ENCODE results near the gene MGAT3. TPM values are rescaled to one million over a fixed set of nuclear protein-coding genes. Genes with fewer than 3 reads are reported as not detected.
A peak's percentile ranks its signal among the peaks of the same experiment; 100 is the strongest.

Gene MGAT3
- total RNA-seq, 1 donor from 2014 or later: 6.3 TPM

GRCh38 chr22:39481595-39481994 is 24.8 kb downstream of the MGAT3 start:
- intact Hi-C loops (cut with micrococcal nuclease): no loop called here
- DNase-seq (no peak), ATAC-seq (no peak)

GRCh38 chr22:39482768-39483167 is 26.0 kb downstream of the MGAT3 start:
- intact Hi-C loops (cut with micrococcal nuclease): no loop called here
- DNase-seq (no peak), ATAC-seq (no peak)

- intact Hi-C loops (cut with micrococcal nuclease): no loop called here
- peak; percentile 34 for ATAC-seq
- DNase-seq: peak; percentile 48
Measured at GRCh38 chr22:39486951-39487825, 30.4 kb downstream of the MGAT3 start.

DNA sequence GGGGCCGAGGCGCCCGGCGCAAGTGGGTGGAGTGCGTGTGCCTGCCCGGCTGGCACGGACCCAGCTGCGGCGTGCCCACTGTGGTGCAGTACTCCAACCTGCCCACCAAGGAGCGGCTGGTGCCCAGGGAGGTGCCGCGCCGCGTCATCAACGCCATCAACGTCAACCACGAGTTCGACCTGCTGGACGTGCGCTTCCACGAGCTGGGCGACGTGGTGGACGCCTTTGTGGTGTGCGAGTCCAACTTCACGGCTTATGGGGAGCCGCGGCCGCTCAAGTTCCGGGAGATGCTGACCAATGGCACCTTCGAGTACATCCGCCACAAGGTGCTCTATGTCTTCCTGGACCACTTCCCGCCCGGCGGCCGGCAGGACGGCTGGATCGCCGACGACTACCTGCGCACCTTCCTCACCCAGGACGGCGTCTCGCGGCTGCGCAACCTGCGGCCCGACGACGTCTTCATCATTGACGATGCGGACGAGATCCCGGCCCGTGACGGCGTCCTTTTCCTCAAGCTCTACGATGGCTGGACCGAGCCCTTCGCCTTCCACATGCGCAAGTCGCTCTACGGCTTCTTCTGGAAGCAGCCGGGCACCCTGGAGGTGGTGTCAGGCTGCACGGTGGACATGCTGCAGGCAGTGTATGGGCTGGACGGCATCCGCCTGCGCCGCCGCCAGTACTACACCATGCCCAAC is 31.2 kb downstream of the MGAT3 start:
- intact Hi-C loops (cut with micrococcal nuclease): no loop called here
- no peak for DNase-seq
- no peak for ATAC-seq

DNA sequence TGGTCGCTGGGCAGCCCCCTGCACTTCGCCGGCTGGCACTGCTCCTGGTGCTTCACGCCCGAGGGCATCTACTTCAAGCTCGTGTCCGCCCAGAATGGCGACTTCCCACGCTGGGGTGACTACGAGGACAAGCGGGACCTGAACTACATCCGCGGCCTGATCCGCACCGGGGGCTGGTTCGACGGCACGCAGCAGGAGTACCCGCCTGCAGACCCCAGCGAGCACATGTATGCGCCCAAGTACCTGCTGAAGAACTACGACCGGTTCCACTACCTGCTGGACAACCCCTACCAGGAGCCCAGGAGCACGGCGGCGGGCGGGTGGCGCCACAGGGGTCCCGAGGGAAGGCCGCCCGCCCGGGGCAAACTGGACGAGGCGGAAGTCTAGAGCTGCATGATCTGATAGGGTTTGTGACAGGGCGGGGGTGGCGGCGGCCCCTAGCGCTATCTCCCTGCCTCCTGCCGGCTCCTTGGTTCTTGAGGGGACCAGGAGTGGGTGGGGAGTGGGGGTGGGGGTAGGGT is 31.8 kb downstream of the MGAT3 start:
- no peak for ATAC-seq
- no peak for DNase-seq
- intact Hi-C loops (cut with micrococcal nuclease): no loop called here

DNA sequence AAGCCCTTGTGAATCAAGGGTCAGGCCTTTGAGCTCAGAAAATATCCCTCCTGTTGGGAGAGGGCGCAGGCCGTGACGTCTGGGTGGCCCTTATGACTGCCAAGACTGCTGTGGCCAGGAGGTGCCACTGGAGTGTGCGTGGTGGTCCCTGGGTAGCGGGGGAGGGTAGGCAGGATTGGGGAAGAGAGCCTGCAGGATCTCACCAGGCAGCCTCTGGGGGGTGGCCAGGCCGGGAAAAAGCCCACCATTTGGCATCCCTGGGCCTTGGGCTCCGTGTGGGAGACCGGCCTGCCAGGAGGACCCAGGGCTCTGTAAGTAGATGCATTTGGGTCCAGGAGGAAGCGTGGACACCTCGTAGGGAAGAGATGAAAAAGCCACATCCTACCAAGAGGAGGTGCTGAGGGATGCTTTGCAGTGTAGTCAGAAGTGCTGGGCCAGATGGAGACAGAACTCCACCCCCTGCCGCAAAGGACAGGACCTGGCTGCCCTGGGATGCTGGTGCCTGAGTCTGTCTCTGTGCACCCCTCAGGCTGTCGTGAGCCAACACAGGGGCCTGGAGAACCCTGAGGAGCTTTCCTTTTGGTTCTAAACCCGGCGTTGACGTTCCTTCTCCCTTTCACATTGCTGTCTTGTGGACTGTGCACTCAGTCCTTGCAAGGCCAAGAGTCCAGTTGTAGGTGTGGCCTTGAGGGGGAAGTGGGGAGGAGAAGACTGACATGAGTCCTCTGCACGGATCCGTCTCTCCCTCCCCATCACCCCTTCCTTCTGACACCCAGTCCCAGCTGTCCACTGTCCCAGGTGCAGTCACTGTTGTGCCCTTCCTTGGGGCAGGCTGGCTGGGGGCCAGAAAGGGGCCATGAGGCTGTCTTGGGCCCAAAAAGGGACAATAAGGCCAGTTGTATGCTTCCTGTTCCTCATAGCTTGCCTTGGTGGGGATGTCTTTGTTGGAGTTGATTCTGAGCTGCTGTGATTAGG is 32.6 kb downstream of the MGAT3 start:
- intact Hi-C loops (cut with micrococcal nuclease): no loop called here
- DNase-seq (no peak), ATAC-seq (peak; percentile 15)

- peak; percentile 84 for DNase-seq
- peak; percentile 92 for ATAC-seq
- intact Hi-C loops (cut with micrococcal nuclease): no loop called here
Measured at GRCh38 chr22:39490135-39490798, 33.5 kb downstream of the MGAT3 start.

DNA sequence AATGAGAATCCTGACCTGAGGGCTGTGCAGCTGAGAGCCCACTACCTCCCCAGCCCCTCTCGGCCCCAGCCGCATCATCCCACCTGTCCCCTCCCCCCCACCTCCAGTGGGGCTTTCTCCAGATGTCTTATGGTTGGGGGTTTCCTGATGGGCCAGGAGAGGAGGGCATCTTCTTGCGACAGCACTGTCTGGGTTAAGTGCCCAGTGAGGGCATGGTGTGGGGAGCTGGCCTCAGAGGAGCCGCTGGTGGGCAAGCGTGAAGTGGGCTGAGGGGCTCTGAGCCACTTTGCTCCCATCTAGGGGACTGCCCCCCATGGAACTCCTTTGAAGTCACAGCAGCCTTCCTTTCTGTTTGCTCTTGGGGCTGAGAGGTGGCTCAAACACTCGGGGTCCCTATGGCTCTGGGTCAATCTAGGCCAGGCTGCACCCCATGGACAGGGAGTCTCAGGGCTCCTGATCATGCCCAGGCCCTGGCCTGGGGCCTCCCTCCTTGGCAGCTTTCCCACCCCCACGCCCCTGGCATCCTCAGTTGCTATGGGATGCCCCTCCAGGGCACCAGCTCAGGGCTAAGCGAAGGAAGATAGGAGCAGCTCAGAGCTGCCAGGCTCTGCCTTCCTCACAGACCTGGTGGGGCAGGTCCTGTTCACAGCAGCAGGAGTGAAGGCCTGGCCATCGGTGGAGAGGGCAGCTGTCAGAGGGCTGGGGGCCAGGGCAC is 34.3 kb downstream of the MGAT3 start:
- DNase-seq (no peak), ATAC-seq (no peak)
- intact Hi-C loops (cut with micrococcal nuclease): no loop called here

DNA sequence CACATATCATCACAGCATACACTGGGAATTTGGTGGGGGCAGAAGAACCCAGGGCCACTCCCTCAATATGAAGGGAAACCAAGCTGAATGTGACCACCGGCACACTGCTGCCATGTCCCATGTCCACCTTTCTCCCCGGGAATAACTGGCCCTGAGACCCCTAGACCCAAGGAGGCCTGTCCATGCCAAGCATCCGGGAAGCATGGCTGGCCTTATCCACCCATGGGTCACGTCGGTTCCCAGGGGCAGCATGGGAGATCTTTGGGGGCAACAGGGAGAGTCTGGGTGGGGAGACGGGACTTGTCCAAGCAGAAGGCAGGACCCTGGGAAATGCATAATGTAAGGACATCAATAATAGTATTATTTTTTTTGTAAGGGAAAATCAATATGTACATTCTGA is 34.9 kb downstream of the MGAT3 start:
- ATAC-seq (no peak), DNase-seq (no peak)
- intact Hi-C loops (cut with micrococcal nuclease): no loop called here

DNA sequence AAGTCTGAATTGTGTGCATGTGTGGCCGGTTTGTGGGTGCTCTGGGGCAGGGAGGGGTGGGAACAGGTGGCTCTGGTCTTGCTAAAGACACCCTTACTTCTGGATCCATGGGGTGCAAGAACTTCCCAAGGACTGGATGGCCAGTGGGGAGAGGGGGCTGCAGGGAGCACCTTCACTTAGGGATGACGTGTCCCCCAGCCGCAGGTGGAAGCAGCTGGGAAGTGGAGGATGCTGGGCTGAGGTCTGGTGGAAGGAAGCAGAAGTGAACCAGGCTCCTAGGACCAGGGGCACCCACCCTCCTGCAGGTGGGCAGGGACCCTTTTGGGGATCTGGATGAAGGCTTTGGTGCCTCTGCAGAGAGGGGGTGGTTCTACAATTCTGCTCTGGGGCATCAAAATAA is 35.4 kb downstream of the MGAT3 start:
- no peak for DNase-seq
- intact Hi-C loops (cut with micrococcal nuclease): no loop called here
- ATAC-seq: no peak

DNA sequence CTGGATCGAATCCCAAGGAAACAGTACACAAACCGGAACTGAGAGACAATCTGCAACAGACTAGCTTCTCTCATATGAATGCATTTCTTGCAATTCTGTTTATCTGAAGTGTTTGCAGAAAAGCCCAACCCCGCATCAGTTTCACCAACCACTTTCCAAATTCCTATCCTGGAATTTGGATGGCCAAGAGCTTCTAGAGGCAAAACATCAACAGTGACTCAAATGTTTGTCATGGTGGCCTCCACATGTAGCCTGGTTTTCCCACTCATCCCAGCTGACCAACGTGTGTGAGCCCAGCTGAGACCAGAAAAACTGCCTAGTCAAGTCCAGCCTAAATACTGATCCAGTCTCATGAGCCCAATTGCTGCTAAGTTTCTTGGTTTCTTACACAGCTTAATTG is 36.9 kb downstream of the MGAT3 start:
- no peak for DNase-seq
- no peak for ATAC-seq
- intact Hi-C loops (cut with micrococcal nuclease): no loop called here

- no peak for DNase-seq
- intact Hi-C loops (cut with micrococcal nuclease): no loop called here
Measured at GRCh38 chr22:39494471-39495120, 37.8 kb downstream of the MGAT3 start.

DNA sequence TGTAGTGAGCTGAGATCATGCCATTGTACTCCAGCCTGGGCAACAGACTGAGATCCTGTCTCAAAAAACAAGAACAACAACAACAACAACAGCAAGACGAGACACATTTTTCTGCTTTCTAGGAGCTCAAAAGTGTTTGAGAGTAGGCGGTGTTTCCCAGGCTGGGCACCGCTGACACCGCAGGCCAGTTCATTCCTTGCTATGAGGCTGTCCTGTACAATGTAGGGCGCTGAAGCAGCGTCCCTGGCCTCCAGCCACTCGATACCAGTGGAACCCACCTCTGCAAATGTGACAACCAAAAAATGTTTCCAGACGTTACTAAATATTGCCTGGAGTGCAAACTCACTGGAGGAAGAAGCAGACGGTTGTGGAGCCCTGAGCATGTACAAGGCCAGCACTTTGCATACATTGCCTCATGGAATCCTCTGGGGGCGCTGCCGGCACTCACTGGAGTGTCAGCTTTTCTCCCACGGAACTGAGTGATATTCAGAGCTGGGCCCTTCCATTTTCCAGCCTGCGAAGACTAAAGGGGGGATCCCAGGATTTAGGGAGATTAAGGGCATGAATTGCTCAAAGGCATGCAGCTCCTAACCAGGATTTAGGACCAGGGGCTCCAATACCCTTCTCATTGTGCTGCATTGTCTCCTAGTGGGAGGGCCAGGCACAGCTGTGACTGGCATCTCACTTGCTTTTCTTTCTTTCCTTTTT is 39.5 kb downstream of the MGAT3 start:
- peak; percentile 71 for ATAC-seq
- intact Hi-C loops (cut with micrococcal nuclease): no loop called here
- peak; percentile 81 for DNase-seq

More at GRCh38 chr22:39494471-39495120, 37.8 kb downstream of the MGAT3 start:
- ATAC-seq: no peak

- intact Hi-C loops (cut with micrococcal nuclease): no loop called here
- DNase-seq: no peak
- ATAC-seq: no peak
Measured at GRCh38 chr22:39497429-39497828, 40.6 kb downstream of the MGAT3 start.

GRCh38 chr22:39498368-39498767 is 41.6 kb downstream of the MGAT3 start:
- intact Hi-C loops (cut with micrococcal nuclease): no loop called here
- DNase-seq (peak; percentile 56), ATAC-seq (no peak)

GRCh38 chr22:39498802-39499201 is 42.0 kb downstream of the MGAT3 start:
- no peak for ATAC-seq
- intact Hi-C loops (cut with micrococcal nuclease): no loop called here
- DNase-seq: no peak

- intact Hi-C loops (cut with micrococcal nuclease): no loop called here
- DNase-seq (no peak), ATAC-seq (no peak)
Measured at GRCh38 chr22:39500101-39500500, 43.3 kb downstream of the MGAT3 start.

Data from left ventricle myocardium superior (tissue), 1 donor.